RWPE1 (cell line): Measurements from ENCODE around the gene NHEJ1.
A peak's percentile ranks its signal among the peaks of the same experiment; 100 is the strongest.

Source experiments
- CTCF ChIA-PET: fragments of 350-600 bp; sonication (Branson Sonifier 250); formaldehyde crosslinking; extraction: SDS; loops from one replicate; lab custom pipeline; 2021; lab: Yijun Ruan, JAX
- POLR2A ChIA-PET: fragments of 400-600 bp; formaldehyde crosslinking; extraction: SDS; loops from one replicate; lab custom pipeline; 2020; ENCODE audit warnings: antibody characterized with exemption; ENCODE audit not compliant: low non-redundant PET; lab: Yijun Ruan, JAX
- DNase-seq: peaks from one replicate; pipeline ENCODE4 v3.0.0; 2012; ENCODE audit warnings: low spot score
- H3K27ac ChIP-seq: fragments of 450-650 bp; 2 replicates; pipeline ENCODE4 v1.5.1; 2017
- CTCF ChIP-seq: fragments of 450-650 bp; conservative IDR thresholded peaks from 2 replicates; pipeline ENCODE4 v1.5.1; 2017; ENCODE audit warnings: low read depth, mild to moderate bottlenecking

NHEJ1 gene

GRCh38 chr2:219157396-219157795 is 3.2 kb downstream of the NHEJ1 start:
- ChIA-PET CTCF (interaction anchor here (0.7 to 5.4 kb wide), 6 partner anchors 24 to 162 kb away, joined by 3 to 32 read pairs (median 6); partner anchors contain the start of gene IHH), POLR2A (no interaction called here)
- TF ChIP-seq CTCF: no peak
- no peak for DNase-seq
- H3K27ac ChIP-seq: no peak overlapping the region

- TF ChIP-seq CTCF: peak; percentile 33; the same call in 1 of the 2 replicates
- H3K27ac ChIP-seq: no peak overlapping the region
- ChIA-PET CTCF (interaction anchor here (0.5 to 5.4 kb wide), 15 partner anchors 33 to 260 kb away, joined by 3 to 32 read pairs (median 3); partner anchors contain the start of gene IHH), POLR2A (no interaction called here)
- peak; percentile 62 for DNase-seq
These were observed 5.5 kb downstream of the NHEJ1 start for GRCh38 chr2:219155054-219155644.

GRCh38 chr2:219149667-219150066 is 10.9 kb downstream of the NHEJ1 start:
- no peak for TF ChIP-seq CTCF
- DNase-seq: no peak
- POLR2A ChIA-PET: no interaction called here

GRCh38 chr2:219142329-219142728 is 18.3 kb downstream of the NHEJ1 start:
- peak overlapping the region; percentile 34 for H3K27ac ChIP-seq
- ChIA-PET POLR2A (no interaction called here), CTCF (interaction anchor here (0.5 to 0.9 kb wide), 4 partner anchors 23 to 468 kb away, joined by 3 to 5 read pairs (median 4); no protein-coding TSS in a partner anchor)
- TF ChIP-seq CTCF: no peak
- peak; percentile 57 for DNase-seq

More at GRCh38 chr2:219149667-219150066, 10.9 kb downstream of the NHEJ1 start:
- no peak overlapping the region for H3K27ac ChIP-seq
- CTCF ChIA-PET: interaction anchor here (0.6 to 2.0 kb wide), 3 partner anchors 91 to 140 kb away, joined by 3 to 9 read pairs (median 4); no protein-coding TSS in a partner anchor

GRCh38 chr2:219140722-219141121 is 19.9 kb downstream of the NHEJ1 start:
- ChIA-PET CTCF (no interaction called here), POLR2A (no interaction called here)
- TF ChIP-seq CTCF: no peak
- H3K27ac ChIP-seq: no peak overlapping the region
- DNase-seq: no peak

- ChIA-PET CTCF (interaction anchor here (0.5 kb wide), 1 partner anchor 23 kb away, joined by 3 read pairs; no protein-coding TSS in a partner anchor), POLR2A (no interaction called here)
- H3K27ac ChIP-seq: no peak overlapping the region
- TF ChIP-seq CTCF: no peak
- DNase-seq: no peak
These were observed 26.6 kb downstream of the NHEJ1 start for GRCh38 chr2:219133976-219134375.
